ENCODE results near the gene TBX15.

DNA sequence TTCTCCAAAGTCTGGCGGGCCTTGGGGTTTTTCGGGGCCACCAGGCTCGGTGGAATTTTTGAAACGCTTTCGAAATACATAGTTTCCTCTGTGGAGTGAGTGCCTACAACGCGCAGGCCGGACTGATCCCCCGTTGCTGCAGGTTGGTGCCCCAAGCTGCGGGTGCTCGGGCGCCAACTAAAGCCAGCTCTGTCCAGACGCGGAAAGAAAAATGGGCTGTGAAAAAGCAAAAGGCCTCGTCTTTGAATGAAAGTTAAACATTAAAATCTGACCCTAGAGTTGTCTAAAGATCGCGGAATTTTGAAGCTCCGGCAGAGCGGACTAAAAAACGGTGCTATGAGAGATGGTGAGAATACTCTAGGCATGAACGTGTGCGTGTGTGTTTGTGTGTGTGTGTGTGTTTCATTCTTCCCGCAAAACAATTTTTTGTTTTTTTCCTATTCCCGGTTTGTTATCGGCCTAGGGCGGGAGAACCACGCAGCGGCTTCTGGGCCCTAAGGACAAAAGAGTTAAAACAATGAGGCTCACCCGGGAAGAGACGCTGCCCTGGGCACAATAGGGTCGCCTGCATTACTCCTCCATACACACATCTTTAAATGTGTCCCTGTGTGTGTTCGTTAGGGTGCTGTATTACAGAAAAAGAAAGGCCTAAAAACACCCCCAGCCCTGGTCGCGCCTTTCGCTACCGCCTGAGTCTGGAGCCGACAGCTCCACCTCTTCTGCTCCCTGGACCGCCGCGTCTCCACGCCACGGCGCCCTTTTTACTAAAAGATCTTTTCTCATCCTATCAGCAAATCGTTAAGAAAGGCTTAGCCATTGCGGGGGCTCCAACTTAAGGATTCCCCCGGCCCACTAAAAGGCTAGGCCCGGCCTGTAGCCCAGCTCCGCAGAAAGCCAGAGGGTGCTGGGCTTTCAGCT, 3.2 kb downstream of the TBX15 start:
- TF ChIP-seq, protein P1, sequence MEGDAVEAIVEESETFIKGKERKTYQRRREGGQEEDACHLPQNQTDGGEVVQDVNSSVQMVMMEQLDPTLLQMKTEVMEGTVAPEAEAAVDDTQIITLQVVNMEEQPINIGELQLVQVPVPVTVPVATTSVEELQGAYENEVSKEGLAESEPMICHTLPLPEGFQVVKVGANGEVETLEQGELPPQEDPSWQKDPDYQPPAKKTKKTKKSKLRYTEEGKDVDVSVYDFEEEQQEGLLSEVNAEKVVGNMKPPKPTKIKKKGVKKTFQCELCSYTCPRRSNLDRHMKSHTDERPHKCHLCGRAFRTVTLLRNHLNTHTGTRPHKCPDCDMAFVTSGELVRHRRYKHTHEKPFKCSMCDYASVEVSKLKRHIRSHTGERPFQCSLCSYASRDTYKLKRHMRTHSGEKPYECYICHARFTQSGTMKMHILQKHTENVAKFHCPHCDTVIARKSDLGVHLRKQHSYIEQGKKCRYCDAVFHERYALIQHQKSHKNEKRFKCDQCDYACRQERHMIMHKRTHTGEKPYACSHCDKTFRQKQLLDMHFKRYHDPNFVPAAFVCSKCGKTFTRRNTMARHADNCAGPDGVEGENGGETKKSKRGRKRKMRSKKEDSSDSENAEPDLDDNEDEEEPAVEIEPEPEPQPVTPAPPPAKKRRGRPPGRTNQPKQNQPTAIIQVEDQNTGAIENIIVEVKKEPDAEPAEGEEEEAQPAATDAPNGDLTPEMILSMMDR (IDR thresholded peaks at IDR 0.05) = no peak
- TF ChIP-seq POLR2A (IDR thresholded peaks at IDR 0.05) (no peak), EP300 (IDR thresholded peaks at IDR 0.05; ENCODE audit: low read depth) (no peak), POLR2AphosphoS5 (IDR thresholded peaks at IDR 0.05) (no peak)
